KMS-11 (cell line): ENCODE results near the gene MYPN.
"Not testable (repeated sequence)": the region's sequence is repeated elsewhere in the genome, so short reads cannot be mapped to it uniquely, and the experiment has no call there.

Experiments used
- H2AFZ ChIP-seq: fragments of 200-600 bp; sonication (generic); 2 replicates; pipeline ENCODE4 v1.6.1; 2016; ENCODE audit warnings: antibody characterized with exemption, mixed run types, low read depth
- H3K27ac ChIP-seq: fragments of 200-600 bp; sonication (generic); 2 replicates; pipeline ENCODE4 v1.6.1; 2016; ENCODE audit warnings: mild to moderate bottlenecking, mixed run types
- H3K27me3 ChIP-seq: fragments of 200-600 bp; sonication (generic); 2 replicates; pipeline ENCODE4 v1.6.1; 2017; ENCODE audit warnings: mild to moderate bottlenecking, low read depth, mixed run types, moderate library complexity; ENCODE audit not compliant: insufficient read depth
- H3K36me3 ChIP-seq: fragments of 200-600 bp; sonication (generic); 2 replicates; pipeline ENCODE4 v1.6.1; 2017; ENCODE audit warnings: mild to moderate bottlenecking, mixed run types; ENCODE audit not compliant: insufficient read depth
- H3K4me1 ChIP-seq: fragments of 200-600 bp; sonication (generic); 2 replicates; pipeline ENCODE4 v1.6.1; 2016; ENCODE audit warnings: mild to moderate bottlenecking, low read depth, mixed run types; ENCODE audit not compliant: poor library complexity, severe bottlenecking
- H3K4me2 ChIP-seq: fragments of 200-600 bp; sonication (generic); 2 replicates; pipeline ENCODE4 v1.7.0; 2016; ENCODE audit warnings: mild to moderate bottlenecking, mixed run types
- H3K4me3 ChIP-seq: fragments of 200-600 bp; sonication (generic); IDR thresholded peaks from 2 replicates; pipeline ENCODE4 v1.6.1; 2017; ENCODE audit warnings: low read depth, low read length, mixed read lengths; ENCODE audit not compliant: insufficient read depth
- H3K79me2 ChIP-seq: fragments of 200-600 bp; sonication (generic); 2 replicates; pipeline ENCODE4 v1.6.1; 2016; ENCODE audit warnings: low read depth, mixed run types; ENCODE audit not compliant: insufficient read depth
- H3K9ac ChIP-seq: fragments of 200-600 bp; sonication (generic); 2 replicates; pipeline ENCODE4 v1.6.1; 2016; ENCODE audit warnings: mild to moderate bottlenecking, mixed run types
- H4K20me1 ChIP-seq: fragments of 200-600 bp; sonication (generic); 2 replicates; pipeline ENCODE4 v1.6.1; 2016; ENCODE audit warnings: mild to moderate bottlenecking, mixed run types; ENCODE audit not compliant: insufficient read depth
- TF ChIP-seq, protein P1 (sequence below): fragments of 200-600 bp; sonication (generic); conservative IDR thresholded peaks from 2 replicates; pipeline ENCODE4 v1.6.1; 2017; ENCODE audit warnings: low read depth, mild to moderate bottlenecking, antibody characterized with exemption, low read length, moderate library complexity, mixed read lengths

The MYPN gene

DNA sequence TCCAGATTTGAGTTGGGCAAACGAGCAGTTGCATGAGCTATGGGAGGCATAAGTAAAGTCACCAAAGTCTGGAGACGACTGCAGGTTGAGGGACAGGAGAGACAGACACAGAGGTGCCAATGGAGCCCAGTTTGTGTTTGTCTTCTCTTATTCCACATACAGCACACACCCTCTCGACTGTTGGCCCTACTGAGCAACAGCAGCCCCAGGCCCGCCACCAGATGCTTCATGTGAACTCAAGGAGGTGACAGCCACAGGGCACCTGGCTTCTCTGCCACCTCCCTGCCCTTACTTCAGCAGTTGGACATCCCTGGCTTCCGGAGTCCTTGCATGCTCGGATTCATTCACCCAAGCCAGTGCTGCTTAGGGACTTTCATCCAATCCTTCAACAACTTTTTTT is 129.1 kb downstream of the MYPN start:
- no peak overlapping the region for H3K4me2 ChIP-seq
- no peak overlapping the region for H2AFZ ChIP-seq
- H3K27ac ChIP-seq = no peak overlapping the region
- peaks cover 16% of the 10 kb centered on the region for H3K4me1 ChIP-seq
- no peak overlapping the region for H3K9ac ChIP-seq
- no peaks in the 10 kb centered on the region for H3K36me3 ChIP-seq
- TF ChIP-seq, protein P1, sequence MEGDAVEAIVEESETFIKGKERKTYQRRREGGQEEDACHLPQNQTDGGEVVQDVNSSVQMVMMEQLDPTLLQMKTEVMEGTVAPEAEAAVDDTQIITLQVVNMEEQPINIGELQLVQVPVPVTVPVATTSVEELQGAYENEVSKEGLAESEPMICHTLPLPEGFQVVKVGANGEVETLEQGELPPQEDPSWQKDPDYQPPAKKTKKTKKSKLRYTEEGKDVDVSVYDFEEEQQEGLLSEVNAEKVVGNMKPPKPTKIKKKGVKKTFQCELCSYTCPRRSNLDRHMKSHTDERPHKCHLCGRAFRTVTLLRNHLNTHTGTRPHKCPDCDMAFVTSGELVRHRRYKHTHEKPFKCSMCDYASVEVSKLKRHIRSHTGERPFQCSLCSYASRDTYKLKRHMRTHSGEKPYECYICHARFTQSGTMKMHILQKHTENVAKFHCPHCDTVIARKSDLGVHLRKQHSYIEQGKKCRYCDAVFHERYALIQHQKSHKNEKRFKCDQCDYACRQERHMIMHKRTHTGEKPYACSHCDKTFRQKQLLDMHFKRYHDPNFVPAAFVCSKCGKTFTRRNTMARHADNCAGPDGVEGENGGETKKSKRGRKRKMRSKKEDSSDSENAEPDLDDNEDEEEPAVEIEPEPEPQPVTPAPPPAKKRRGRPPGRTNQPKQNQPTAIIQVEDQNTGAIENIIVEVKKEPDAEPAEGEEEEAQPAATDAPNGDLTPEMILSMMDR = no peak
- H4K20me1 ChIP-seq = no peaks in the 10 kb centered on the region
- no peak overlapping the region for H3K4me3 ChIP-seq
- no peaks in the 10 kb centered on the region for H3K27me3 ChIP-seq
- no peaks in the 10 kb centered on the region for H3K79me2 ChIP-seq

DNA sequence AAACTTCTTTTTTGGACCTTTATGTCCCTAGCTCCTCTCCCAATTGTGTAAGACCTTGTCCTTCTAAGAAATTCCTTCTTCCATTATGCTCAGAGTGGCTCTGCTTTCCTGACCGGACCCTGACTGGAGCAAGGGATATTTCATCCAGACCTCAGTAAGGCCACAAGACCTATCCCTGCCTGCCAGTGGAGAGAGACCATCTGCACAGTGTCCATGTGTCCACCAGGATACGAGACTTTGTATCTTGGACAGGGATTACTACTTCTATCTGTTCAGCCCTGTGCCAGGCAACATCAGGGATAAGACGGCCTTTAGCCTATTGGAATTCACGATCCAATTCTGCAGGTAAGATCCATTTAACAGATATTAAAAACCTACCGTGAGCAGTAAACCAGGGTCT is 129.8 kb downstream of the MYPN start:
- peak overlapping the region; percentile 73 for H2AFZ ChIP-seq
- H3K36me3 ChIP-seq = no peaks in the 10 kb centered on the region
- no peaks in the 10 kb centered on the region for H3K27me3 ChIP-seq
- TF ChIP-seq, protein P1 = no peak
- H3K27ac ChIP-seq = peak overlapping the region; percentile 47; the same call in 1 of the 2 replicates
- no peaks in the 10 kb centered on the region for H3K79me2 ChIP-seq
- H3K4me3 ChIP-seq = no peak overlapping the region
- peaks cover 16% of the 10 kb centered on the region for H3K4me1 ChIP-seq
- peak overlapping the region; percentile 53 for H3K4me2 ChIP-seq
- no peaks in the 10 kb centered on the region for H4K20me1 ChIP-seq
- H3K9ac ChIP-seq = no peak overlapping the region; the same call in 1 of the 2 replicates

DNA sequence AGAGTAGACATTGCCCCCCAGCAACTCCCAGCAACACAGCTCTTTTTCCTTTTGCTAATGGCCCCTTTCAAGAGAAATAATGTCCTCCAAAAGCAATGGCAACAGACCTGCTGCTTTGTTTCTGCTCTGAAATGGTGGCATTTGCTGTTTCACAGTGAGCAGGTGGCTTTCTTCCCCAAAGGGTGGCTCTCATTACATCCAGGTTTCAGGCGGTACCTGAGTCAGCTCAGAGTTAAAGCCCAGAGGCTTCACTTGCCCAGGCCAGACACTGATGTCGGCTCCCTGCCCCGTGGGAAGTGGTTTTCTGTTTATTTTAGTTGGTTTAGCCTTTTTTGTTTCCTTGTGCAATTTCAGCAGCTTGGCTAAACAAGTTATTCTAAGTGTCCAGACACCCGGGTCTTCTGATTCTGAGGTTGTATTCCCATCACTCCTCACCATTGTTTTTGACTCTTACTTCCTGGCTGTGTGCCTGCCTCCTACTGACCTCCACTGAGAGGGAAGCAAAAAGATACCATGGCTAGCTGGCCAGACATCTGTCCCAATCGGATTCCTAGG is 130.4 kb downstream of the MYPN start:
- H3K27me3 ChIP-seq = no peaks in the 10 kb centered on the region
- H3K79me2 ChIP-seq = no peaks in the 10 kb centered on the region
- H3K4me3 ChIP-seq = no peak overlapping the region
- H3K36me3 ChIP-seq = no peaks in the 10 kb centered on the region
- peak overlapping the region; percentile 53 for H3K4me2 ChIP-seq
- peak overlapping the region; percentile 73 for H2AFZ ChIP-seq
- no peaks in the 10 kb centered on the region for H4K20me1 ChIP-seq
- no peak overlapping the region; the same call in 1 of the 2 replicates for H3K9ac ChIP-seq
- H3K4me1 ChIP-seq = peaks cover 16% of the 10 kb centered on the region
- TF ChIP-seq, protein P1 = no peak
- peak overlapping the region; percentile 47; the same call in 1 of the 2 replicates for H3K27ac ChIP-seq

DNA sequence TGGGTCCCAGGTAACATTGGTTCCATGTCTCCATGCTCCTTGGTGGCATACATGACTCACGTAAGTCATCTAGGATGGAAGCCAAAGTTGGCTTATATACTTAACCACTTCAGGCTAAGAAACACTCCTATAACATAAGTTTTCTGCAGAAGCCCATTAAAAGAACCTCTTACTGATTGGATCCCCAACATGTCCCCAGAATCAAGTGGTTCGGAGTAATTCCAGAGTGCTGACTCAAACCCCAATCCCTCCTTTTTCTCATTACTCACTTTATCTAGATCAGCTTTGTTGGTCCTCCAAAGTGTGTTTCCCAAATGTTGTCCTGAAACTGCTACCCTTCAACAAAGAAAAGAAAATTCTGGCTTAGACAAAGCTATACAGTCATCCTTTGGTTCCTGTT is 132.8 kb downstream of the MYPN start:
- Histone ChIP-seq H3K4me2 (no peak overlapping the region), H2AFZ (no peak overlapping the region), H3K4me1 (peaks cover 16% of the 10 kb centered on the region), H3K27ac (no peak overlapping the region), H3K36me3 (no peaks in the 10 kb centered on the region), H3K79me2 (no peaks in the 10 kb centered on the region), H3K9ac (no peak overlapping the region), H4K20me1 (no peaks in the 10 kb centered on the region), H3K27me3 (no peaks in the 10 kb centered on the region), H3K4me3 (no peak overlapping the region)
- TF ChIP-seq, protein P1 = no peak

DNA sequence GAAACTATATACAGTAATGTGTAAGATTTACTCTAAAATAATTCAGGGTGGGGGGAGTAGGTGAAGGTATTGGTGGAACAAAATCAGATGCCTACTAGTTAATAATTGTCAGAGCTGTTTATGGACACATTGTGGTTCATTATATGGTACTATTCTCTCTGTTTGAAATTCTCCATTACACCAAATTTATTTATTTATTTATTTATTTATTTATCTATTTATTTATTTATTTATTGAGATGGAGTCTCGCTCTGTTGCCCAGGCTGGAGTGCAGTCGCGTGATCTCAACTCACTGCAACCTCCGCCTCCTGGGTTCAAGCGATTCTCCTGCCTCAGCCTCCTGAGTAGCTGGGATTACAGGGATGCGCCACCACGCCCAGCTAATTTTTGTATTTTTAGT is 137.1 kb downstream of the MYPN start:
- H3K4me2 ChIP-seq, H2AFZ ChIP-seq, H3K27me3 ChIP-seq, H3K36me3 ChIP-seq, H4K20me1 ChIP-seq, H3K9ac ChIP-seq, H3K4me1 ChIP-seq, H3K79me2 ChIP-seq, H3K4me3 ChIP-seq, H3K27ac ChIP-seq: not testable (repeated sequence)
